WTC11 (cell line): Measurements from ENCODE around the gene RBM10.

ENCODE experiments used
- CBFB ChIP-seq: sonication (generic); formaldehyde crosslinking; IDR thresholded peaks from 2 replicates; pipeline ENCODE4 v1.8.1; 2022; ENCODE audit warnings: mild to moderate bottlenecking, low read depth, missing genetic modification reagents
- ELF4 ChIP-seq: sonication (generic); formaldehyde crosslinking; IDR thresholded peaks from 2 replicates; pipeline ENCODE4 v1.8.1; 2022; ENCODE audit warnings: low read depth, mild to moderate bottlenecking, moderate library complexity, missing genetic modification reagents
- FOXP1 ChIP-seq: sonication (generic); formaldehyde crosslinking; IDR thresholded peaks from 2 replicates; pipeline ENCODE4 v1.8.0; 2022; ENCODE audit warnings: missing genetic modification reagents, mild to moderate bottlenecking, moderate library complexity, borderline replicate concordance
- SOX15 ChIP-seq: fragments of 250-450 bp; sonication (Bioruptor Pico); IDR thresholded peaks from 2 replicates; pipeline ENCODE4 v1.9.0; 2021; ENCODE audit warnings: mild to moderate bottlenecking

DNA sequence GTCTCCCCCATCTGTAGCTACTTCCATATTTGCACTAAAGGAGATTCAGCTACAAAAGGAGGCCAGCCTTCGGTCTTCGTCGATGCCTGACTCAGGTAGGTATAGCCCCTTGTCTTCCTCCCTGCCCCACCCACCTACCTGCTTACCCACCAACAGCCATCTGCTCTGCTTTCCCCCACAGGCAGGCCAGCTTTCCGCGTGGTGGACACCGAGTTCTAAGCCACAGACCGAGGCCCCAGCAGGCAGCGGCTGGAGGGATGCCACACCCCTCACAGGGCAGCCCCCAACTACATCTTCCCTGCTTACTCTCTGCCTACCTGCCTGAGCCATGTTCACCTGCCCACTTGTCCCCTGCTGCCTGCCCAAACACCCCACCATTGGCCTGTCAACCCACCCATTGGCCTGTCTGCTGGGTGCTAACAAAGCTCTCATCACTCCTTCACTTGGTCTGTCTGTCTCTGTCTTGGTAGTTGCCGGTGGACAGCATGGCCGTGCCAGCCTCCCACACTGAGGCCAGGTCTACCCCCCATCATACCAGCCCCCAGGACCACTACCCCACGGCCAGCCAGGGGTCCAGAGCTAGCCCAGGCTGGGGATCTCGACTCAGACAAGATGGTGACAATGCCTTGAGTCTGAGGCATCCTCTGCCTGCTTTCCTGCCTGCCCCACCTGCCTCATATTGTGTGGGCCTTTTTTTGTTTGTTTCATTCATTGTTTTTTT, 83.7 kb downstream of the RBM10 start:
- no peak for TF ChIP-seq CBFB (CRISPR knock-in tag)
- TF ChIP-seq FOXP1 (CRISPR knock-in tag) = no peak
- no peak for TF ChIP-seq ELF4 (CRISPR knock-in tag)
- no peak for TF ChIP-seq SOX15 (CRISPR knock-in tag)
